Ishikawa (cell line): ENCODE results near the gene LYG1.
"Not testable (repeated sequence)": the region's sequence is repeated elsewhere in the genome, so short reads cannot be mapped to it uniquely, and the experiment has no call there.

ENCODE experiments used
- CEBPB ChIP-seq: IDR thresholded peaks from 2 replicates; pipeline ENCODE4 v1.6.1; 2012
- CREB1 ChIP-seq: IDR thresholded peaks from 2 replicates; pipeline ENCODE4 v1.6.1; 2012; ENCODE audit warnings: low read depth
- EGR1 ChIP-seq: IDR thresholded peaks from 2 replicates; pipeline ENCODE4 v1.6.1; 2012
- EP300 ChIP-seq: IDR thresholded peaks from 2 replicates; pipeline ENCODE4 v1.6.1; 2012; ENCODE audit warnings: borderline replicate concordance
- FOXM1 ChIP-seq: IDR thresholded peaks from 2 replicates; pipeline ENCODE4 v1.6.1; 2012; ENCODE audit warnings: low read depth, borderline replicate concordance
- MAX ChIP-seq: IDR thresholded peaks from 2 replicates; pipeline ENCODE4 v1.6.1; 2012
- NFIC ChIP-seq: IDR thresholded peaks from 2 replicates; pipeline ENCODE4 v1.6.1; 2012
- RAD21 ChIP-seq: IDR thresholded peaks from 2 replicates; pipeline ENCODE4 v1.6.1; 2012; ENCODE audit warnings: low read depth
- REST ChIP-seq: IDR thresholded peaks from 2 replicates; pipeline ENCODE4 v1.6.1; 2012; ENCODE audit warnings: low read depth, mild to moderate bottlenecking
- TAF1 ChIP-seq: IDR thresholded peaks from 2 replicates; pipeline ENCODE4 v1.6.1; 2012; ENCODE audit warnings: low read depth, mild to moderate bottlenecking
- TCF12 ChIP-seq: IDR thresholded peaks from 2 replicates; pipeline ENCODE4 v1.6.1; 2012; ENCODE audit warnings: low read depth
- TEAD4 ChIP-seq: IDR thresholded peaks from 2 replicates; pipeline ENCODE4 v1.6.1; 2012
- USF1 ChIP-seq: IDR thresholded peaks from 2 replicates; pipeline ENCODE4 v1.6.1; 2012
- YY1 ChIP-seq: IDR thresholded peaks from 2 replicates; pipeline ENCODE4 v1.6.1; 2012; ENCODE audit warnings: low read depth
- ZBTB7A ChIP-seq: IDR thresholded peaks from 2 replicates; pipeline ENCODE4 v1.6.1; 2012; ENCODE audit warnings: low read depth

Gene LYG1

DNA sequence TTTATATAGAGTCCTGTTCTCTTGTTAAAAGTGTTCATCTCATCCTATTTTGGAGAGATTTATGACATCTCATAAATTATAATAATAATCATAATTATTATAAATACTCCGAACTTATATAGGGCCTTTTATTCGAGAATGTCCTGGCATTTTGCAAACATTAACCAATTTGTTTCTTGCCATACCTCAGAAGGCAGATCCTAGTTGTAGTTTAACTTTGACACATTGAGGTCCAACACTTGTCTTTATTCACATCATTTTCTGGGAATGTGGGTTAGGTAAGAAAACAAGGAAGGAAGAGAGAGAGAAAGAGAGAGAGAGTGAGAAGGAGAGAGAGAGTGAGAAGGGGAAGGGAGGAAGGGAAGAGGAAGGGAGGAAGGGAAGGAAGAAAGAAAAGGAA, at the start of gene LYG1:
TSS of gene LYG1 (minus strand) at position 101 of the 400 bp plus-strand sequence. CDS start 5,527 bp downstream, outside the sequence.
- not testable (repeated sequence) for TF ChIP-seq FOXM1, TAF1, NFIC

- TF ChIP-seq CREB1 (no peak), TEAD4 (no peak), REST (no peak), MAX (no peak), FOXM1 (no peak), EGR1 (no peak), YY1 (no peak), RAD21 (no peak), CEBPB (no peak), TAF1 (no peak), USF1 (no peak), TCF12 (no peak), NFIC (no peak), ZBTB7A (no peak)
Observed at GRCh38 chr2:99350194-99350593, 49.2 kb upstream of the LYG1 start.

DNA sequence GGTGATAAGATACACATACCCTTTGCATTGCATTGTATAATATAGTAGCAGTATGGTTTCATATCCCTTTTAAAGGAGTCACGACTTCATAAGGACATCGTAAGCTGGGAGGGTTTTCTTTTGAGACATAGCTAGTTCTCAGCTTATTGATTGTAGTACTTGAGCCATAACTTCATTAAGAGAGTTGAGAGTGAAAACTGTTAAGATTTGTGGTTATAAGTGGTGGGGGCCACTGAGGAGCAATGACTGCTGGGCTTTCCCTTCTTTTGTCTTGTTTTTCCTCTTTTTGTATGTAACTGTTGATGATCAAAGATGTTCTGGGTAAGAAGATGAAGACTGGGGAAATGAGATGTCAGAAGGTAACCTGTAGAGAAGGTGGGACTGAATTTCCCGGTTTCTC, 47.2 kb upstream of the LYG1 start:
- TF ChIP-seq MAX: no peak
- no peak for TF ChIP-seq TAF1
- no peak for TF ChIP-seq FOXM1
- no peak for TF ChIP-seq TEAD4
- no peak for TF ChIP-seq USF1
- no peak for TF ChIP-seq RAD21
- no peak for TF ChIP-seq EGR1
- no peak for TF ChIP-seq CEBPB
- no peak for TF ChIP-seq CREB1
- no peak for TF ChIP-seq YY1
- TF ChIP-seq ZBTB7A: no peak
- TF ChIP-seq EP300: no peak
- no peak for TF ChIP-seq REST
- no peak for TF ChIP-seq TCF12
- TF ChIP-seq NFIC: no peak

GRCh38 chr2:99346218-99346617, 45.2 kb upstream of the LYG1 start:
- no peak for TF ChIP-seq CREB1
- no peak for TF ChIP-seq EP300
- no peak for TF ChIP-seq TEAD4
- no peak for TF ChIP-seq ZBTB7A
- no peak for TF ChIP-seq REST
- no peak for TF ChIP-seq RAD21
- no peak for TF ChIP-seq NFIC
- TF ChIP-seq MAX: no peak
- no peak for TF ChIP-seq EGR1
- no peak for TF ChIP-seq YY1
- TF ChIP-seq CEBPB: no peak
- TF ChIP-seq FOXM1: no peak
- TF ChIP-seq TCF12: no peak

- TF ChIP-seq TAF1: no peak
- TF ChIP-seq CEBPB: no peak
- no peak for TF ChIP-seq EGR1
- no peak for TF ChIP-seq ZBTB7A
- no peak for TF ChIP-seq USF1
- TF ChIP-seq REST: no peak
- no peak for TF ChIP-seq MAX
- TF ChIP-seq CREB1: no peak
- TF ChIP-seq RAD21: no peak
- no peak for TF ChIP-seq EP300
- TF ChIP-seq FOXM1: no peak
Observed at GRCh38 chr2:99342536-99342935, 41.5 kb upstream of the LYG1 start.
